ENCODE results near the gene OTULINL.

Gene OTULINL

DNA sequence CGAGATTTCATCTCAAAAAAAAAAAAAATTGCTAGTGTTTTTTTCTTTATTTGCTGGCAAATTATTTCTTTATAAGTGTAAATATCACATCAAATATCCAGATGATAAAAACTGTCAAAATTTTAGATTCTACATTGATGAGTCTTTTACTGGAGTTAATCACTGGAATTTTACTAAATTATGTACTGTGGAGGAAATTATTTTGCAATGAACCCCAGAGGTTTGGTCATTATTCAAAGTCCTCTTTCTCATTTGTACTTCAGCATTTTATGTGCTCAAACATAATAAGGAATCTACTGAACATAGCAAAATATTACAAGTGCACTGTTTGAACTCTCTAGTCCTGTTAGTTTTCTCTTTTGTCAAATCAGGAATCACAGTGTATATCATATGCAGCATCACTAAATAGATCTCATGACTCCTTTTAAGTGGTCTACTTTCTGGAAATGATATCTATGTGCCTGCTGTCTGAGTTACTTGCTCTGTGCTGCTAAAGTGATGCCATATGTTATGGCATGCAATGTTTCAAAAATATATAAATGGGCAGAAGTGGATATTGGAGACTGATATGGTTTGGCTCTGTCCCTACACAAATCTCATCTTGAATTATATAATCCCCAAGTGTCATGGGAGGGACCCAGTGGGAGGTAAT is 18.0 kb downstream of the OTULINL start:
- TF ChIP-seq TCF4 (CRISPR knock-in tag; IDR thresholded peaks at IDR 0.05; ENCODE audit: borderline replicate concordance) (peak; percentile 42; the same call in 1 of the 2 replicates), TSHZ2 (CRISPR knock-in tag; IDR thresholded peaks at IDR 0.05) (0 out of 2 replicates have a peak, but pooled peaks have one; percentile 12), ZFP3 (CRISPR knock-in tag; IDR thresholded peaks at IDR 0.05) (no peak)
- ATAC-seq: no peak

GRCh38 chr5:14600846-14601245 is 19.3 kb downstream of the OTULINL start:
- no peak for ATAC-seq
- TF ChIP-seq, protein P1, sequence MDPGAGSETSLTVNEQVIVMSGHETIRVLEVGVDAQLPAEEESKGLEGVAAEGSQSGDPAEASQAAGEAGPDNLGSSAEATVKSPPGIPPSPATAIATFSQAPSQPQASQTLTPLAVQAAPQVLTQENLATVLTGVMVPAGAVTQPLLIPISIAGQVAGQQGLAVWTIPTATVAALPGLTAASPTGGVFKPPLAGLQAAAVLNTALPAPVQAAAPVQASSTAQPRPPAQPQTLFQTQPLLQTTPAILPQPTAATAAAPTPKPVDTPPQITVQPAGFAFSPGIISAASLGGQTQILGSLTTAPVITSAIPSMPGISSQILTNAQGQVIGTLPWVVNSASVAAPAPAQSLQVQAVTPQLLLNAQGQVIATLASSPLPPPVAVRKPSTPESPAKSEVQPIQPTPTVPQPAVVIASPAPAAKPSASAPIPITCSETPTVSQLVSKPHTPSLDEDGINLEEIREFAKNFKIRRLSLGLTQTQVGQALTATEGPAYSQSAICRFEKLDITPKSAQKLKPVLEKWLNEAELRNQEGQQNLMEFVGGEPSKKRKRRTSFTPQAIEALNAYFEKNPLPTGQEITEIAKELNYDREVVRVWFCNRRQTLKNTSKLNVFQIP (CRISPR knock-in tag; IDR thresholded peaks at IDR 0.05; ENCODE audit: borderline replicate concordance, low read depth): no peak
- TF ChIP-seq ISL1 (CRISPR knock-in tag; IDR thresholded peaks at IDR 0.05) (no peak), ZNF70 (CRISPR knock-in tag; IDR thresholded peaks at IDR 0.05) (no peak)

DNA sequence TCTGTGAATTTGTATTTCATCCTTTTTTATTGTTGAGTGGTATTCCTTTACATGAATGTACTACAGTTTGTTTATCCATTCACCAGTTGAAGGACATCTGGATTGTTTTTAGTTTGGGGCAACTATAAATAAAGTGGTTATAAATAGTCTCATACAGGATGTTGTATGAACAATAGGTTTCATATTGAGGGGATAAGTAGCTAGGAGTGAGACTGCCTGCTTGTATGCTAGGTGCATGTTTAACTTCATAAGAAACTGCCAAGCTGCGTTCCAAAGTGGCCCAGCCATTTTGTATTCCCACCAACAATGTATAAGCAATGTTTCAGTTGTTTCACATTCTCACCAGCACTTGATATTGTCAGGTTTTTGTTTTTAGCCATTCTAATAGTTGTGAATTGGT is 21.5 kb downstream of the OTULINL start:
- TF ChIP-seq TCF4 (CRISPR knock-in tag; IDR thresholded peaks at IDR 0.05; ENCODE audit: borderline replicate concordance): no peak
- ATAC-seq: no peak

GRCh38 chr5:14607104-14607503 is 25.5 kb downstream of the OTULINL start:
- no peak for ATAC-seq
- no peak for TF ChIP-seq ZC3H10 (CRISPR knock-in tag; IDR thresholded peaks at IDR 0.05)

DNA sequence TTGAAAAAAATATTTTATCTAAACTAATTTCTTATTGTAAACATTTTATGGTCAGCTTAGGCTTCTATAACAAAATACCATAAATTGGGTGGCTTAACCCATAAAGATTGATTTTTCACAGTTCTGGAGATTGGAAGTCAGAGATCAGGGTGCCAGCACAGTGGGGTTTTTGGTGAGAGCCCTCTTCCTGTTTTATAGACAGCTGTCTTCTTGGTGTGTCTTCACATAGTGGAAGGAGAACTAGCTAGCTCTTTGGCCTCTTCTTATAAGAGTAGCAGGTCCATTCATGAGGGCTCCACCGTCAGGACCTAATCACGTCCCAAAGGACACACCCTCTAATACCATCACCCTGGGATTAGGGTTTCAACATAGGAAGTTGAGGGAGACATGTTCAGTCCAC is 26.6 kb downstream of the OTULINL start:
- ATAC-seq: no peak
- TF ChIP-seq TOX (CRISPR knock-in tag; IDR thresholded peaks at IDR 0.05; ENCODE audit: borderline replicate concordance): no peak
- no peak for TF ChIP-seq ZNF8 (CRISPR knock-in tag; IDR thresholded peaks at IDR 0.05)
- no peak for TF ChIP-seq TSHZ2 (CRISPR knock-in tag; IDR thresholded peaks at IDR 0.05)
- TF ChIP-seq ISL1 (CRISPR knock-in tag; IDR thresholded peaks at IDR 0.05): no peak
- TF ChIP-seq ZNF565 (CRISPR knock-in tag; conservative IDR thresholded peaks at IDR 0.05; ENCODE audit: low read depth): no peak
- TF ChIP-seq SNAI2 (CRISPR knock-in tag; IDR thresholded peaks at IDR 0.05): no peak
- no peak for TF ChIP-seq ESRRG (CRISPR knock-in tag; IDR thresholded peaks at IDR 0.05)
- no peak for TF ChIP-seq OSR1 (CRISPR knock-in tag; IDR thresholded peaks at IDR 0.05)
- TF ChIP-seq CREB5 (CRISPR knock-in tag; IDR thresholded peaks at IDR 0.05; ENCODE audit: low read depth): no peak
- TF ChIP-seq BACH2 (CRISPR knock-in tag; IDR thresholded peaks at IDR 0.05; ENCODE audit: borderline replicate concordance): no peak
- TF ChIP-seq ZFP3 (CRISPR knock-in tag; IDR thresholded peaks at IDR 0.05): no peak
- TF ChIP-seq RARB (CRISPR knock-in tag; IDR thresholded peaks at IDR 0.05): no peak
- no peak for TF ChIP-seq ZFP30 (CRISPR knock-in tag; IDR thresholded peaks at IDR 0.05)

Measured in SK-N-SH treated with all-trans-retinoic acid at 6 μM for 48 hours (cell line).